DOHH2 (cell line): ENCODE results near the gene COL25A1.

Experiments used
- EZH2phosphoT487 ChIP-seq: fragments of 200-600 bp; sonication (generic); IDR thresholded peaks from 2 replicates; pipeline ENCODE4 v1.6.1; 2017; ENCODE audit warnings: borderline replicate concordance, mild to moderate bottlenecking, antibody characterized with exemption, low read length, moderate library complexity, mixed read lengths
- TF ChIP-seq, protein P1 (sequence below): fragments of 200-600 bp; sonication (generic); IDR thresholded peaks from one replicate; pipeline ENCODE4 v1.5.1; 2014; ENCODE audit warnings: antibody characterized with exemption, mild to moderate bottlenecking, low read depth, low read length; ENCODE audit not compliant: poor library complexity, severe bottlenecking

DNA sequence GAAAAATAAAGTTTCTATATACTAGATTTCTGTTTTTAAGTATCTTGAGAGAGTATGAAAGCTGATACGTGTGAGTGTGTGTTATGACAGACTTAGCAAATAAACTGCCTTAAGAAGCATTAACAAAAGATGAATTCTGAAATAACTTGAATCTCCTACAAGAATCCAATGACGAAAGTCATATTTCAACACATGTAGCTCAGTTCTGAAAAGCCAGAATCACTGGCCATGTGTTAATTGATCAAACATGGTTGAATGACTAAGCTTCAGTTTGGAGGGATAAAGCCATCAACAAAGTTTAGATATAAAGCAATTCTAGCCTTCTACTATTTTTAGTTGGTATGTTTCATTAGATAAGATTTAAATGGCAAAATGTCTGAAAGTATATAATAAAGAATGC is 451.1 kb downstream of the COL25A1 start:
- TF ChIP-seq, protein P1, sequence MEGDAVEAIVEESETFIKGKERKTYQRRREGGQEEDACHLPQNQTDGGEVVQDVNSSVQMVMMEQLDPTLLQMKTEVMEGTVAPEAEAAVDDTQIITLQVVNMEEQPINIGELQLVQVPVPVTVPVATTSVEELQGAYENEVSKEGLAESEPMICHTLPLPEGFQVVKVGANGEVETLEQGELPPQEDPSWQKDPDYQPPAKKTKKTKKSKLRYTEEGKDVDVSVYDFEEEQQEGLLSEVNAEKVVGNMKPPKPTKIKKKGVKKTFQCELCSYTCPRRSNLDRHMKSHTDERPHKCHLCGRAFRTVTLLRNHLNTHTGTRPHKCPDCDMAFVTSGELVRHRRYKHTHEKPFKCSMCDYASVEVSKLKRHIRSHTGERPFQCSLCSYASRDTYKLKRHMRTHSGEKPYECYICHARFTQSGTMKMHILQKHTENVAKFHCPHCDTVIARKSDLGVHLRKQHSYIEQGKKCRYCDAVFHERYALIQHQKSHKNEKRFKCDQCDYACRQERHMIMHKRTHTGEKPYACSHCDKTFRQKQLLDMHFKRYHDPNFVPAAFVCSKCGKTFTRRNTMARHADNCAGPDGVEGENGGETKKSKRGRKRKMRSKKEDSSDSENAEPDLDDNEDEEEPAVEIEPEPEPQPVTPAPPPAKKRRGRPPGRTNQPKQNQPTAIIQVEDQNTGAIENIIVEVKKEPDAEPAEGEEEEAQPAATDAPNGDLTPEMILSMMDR: no peak
- TF ChIP-seq EZH2phosphoT487: no peak
